Effector CD4-positive, alpha-beta T cell (primary cell): ENCODE data around the gene SPNS3.

Source experiments
- DNase-seq: peaks from one replicate; pipeline ENCODE4 v3.0.0-alpha.2; 2020

SPNS3 gene

GRCh38 chr17:4474093-4474492, 40.4 kb downstream of the SPNS3 start:
- no peak for DNase-seq

GRCh38 chr17:4475001-4475400, 41.3 kb downstream of the SPNS3 start:
- no peak for DNase-seq

GRCh38 chr17:4475463-4475862, 41.7 kb downstream of the SPNS3 start:
- DNase-seq, result no peak

- DNase-seq, result no peak
Measured at GRCh38 chr17:4476017-4476416, 42.3 kb downstream of the SPNS3 start.

- no peak for DNase-seq
Measured at GRCh38 chr17:4476511-4477070, 42.9 kb downstream of the SPNS3 start.

GRCh38 chr17:4477255-4477791, 43.6 kb downstream of the SPNS3 start:
- DNase-seq, result no peak

GRCh38 chr17:4478318-4478830, 44.6 kb downstream of the SPNS3 start:
- no peak for DNase-seq

GRCh38 chr17:4479340-4479981, 45.7 kb downstream of the SPNS3 start:
- DNase-seq, result no peak

- no peak for DNase-seq
Measured at GRCh38 chr17:4479982-4480751, 46.4 kb downstream of the SPNS3 start.

- DNase-seq, result no peak
Measured at GRCh38 chr17:4480929-4481898, 47.5 kb downstream of the SPNS3 start.

GRCh38 chr17:4482338-4483011, 48.7 kb downstream of the SPNS3 start:
- no peak for DNase-seq

GRCh38 chr17:4483012-4483840, 49.5 kb downstream of the SPNS3 start:
- DNase-seq, result no peak

GRCh38 chr17:4485676-4486646, 52.2 kb downstream of the SPNS3 start:
- peak; percentile 23 for DNase-seq

- DNase-seq, result no peak
Measured at GRCh38 chr17:4487296-4487695, 53.6 kb downstream of the SPNS3 start.

- DNase-seq, result no peak
Measured at GRCh38 chr17:4487820-4488716, 54.3 kb downstream of the SPNS3 start.

GRCh38 chr17:4488989-4489595, 55.4 kb downstream of the SPNS3 start:
- DNase-seq, result no peak

GRCh38 chr17:4490109-4490591, 56.4 kb downstream of the SPNS3 start:
- no peak for DNase-seq

- DNase-seq, result no peak
Measured at GRCh38 chr17:4490637-4491061, 56.9 kb downstream of the SPNS3 start.
